A673 (cell line): Measurements from ENCODE around the gene TCHHL1. TPM values are rescaled to one million over a fixed set of nuclear protein-coding genes. Genes with fewer than 3 reads are reported as not detected.
A peak's percentile ranks its signal among the peaks of the same experiment; 100 is the strongest.

ENCODE experiments used
- BruUV-seq: library from RNA; stranded (reverse); fragments of 400-500 nt; replicated peaks from 2 replicates; lab custom pipeline; 2021; lab: Mats Ljungman, UMichigan
- CTCF ChIA-PET: fragments of 300-600 bp; sonication (Branson Sonifier 250); formaldehyde crosslinking; loops from one replicate; lab custom pipeline; 2022; ENCODE audit warnings: antibody characterized with exemption; lab: Charles Lee
- POLR2A ChIA-PET: fragments of 300-600 bp; sonication (Branson Sonifier 250); formaldehyde crosslinking; loops from one replicate; lab custom pipeline; 2022; ENCODE audit warnings: antibody characterized with exemption; ENCODE audit not compliant: low non-redundant PET; lab: Charles Lee
- DNase-seq: peaks from one replicate; pipeline ENCODE4 v3.0.0-alpha.2; 2015; ENCODE audit warnings: low spot score
- H3K27ac ChIP-seq: fragments of 200-600 bp; sonication (generic); 2 replicates; pipeline ENCODE4 v1.5.1; 2016; ENCODE audit warnings: mixed run types, low read depth, mild to moderate bottlenecking, mixed read lengths, antibody characterized with exemption, low read length; ENCODE audit not compliant: poor library complexity, severe bottlenecking
- H3K27me3 ChIP-seq: fragments of 200-600 bp; sonication (generic); replicated peaks from 2 replicates; pipeline ENCODE4 v1.6.1; 2017; ENCODE audit warnings: mixed run types, low read depth, mild to moderate bottlenecking, mixed read lengths, antibody characterized with exemption, low read length; ENCODE audit not compliant: insufficient read depth, poor library complexity
- H3K36me3 ChIP-seq: fragments of 200-600 bp; sonication (generic); 2 replicates; pipeline ENCODE4 v1.6.1; 2016; ENCODE audit warnings: mixed run types, mild to moderate bottlenecking, mixed read lengths, antibody characterized with exemption, low read length; ENCODE audit not compliant: insufficient read depth, poor library complexity, severe bottlenecking
- H3K4me1 ChIP-seq: fragments of 200-600 bp; sonication (generic); 2 replicates; pipeline ENCODE4 v1.6.1; 2017; ENCODE audit warnings: mixed run types, mild to moderate bottlenecking, mixed read lengths, antibody characterized with exemption, low read length; ENCODE audit not compliant: insufficient read depth, poor library complexity, severe bottlenecking
- H3K4me3 ChIP-seq: fragments of 200-600 bp; sonication (generic); 2 replicates; pipeline ENCODE4 v1.5.1; 2016; ENCODE audit warnings: low read depth, mixed run types, mild to moderate bottlenecking, mixed read lengths, low read length; ENCODE audit not compliant: poor library complexity, severe bottlenecking
- H3K9me3 ChIP-seq: fragments of 200-600 bp; sonication (generic); 2 replicates; pipeline ENCODE4 v1.6.1; 2016; ENCODE audit warnings: mixed run types, low read depth, mild to moderate bottlenecking, mixed read lengths, antibody characterized with exemption, low read length; ENCODE audit not compliant: poor library complexity, severe bottlenecking
- EZH2 ChIP-seq: fragments of 200-600 bp; sonication (generic); IDR thresholded peaks from 2 replicates; pipeline ENCODE4 v1.6.1; 2017; ENCODE audit warnings: borderline replicate concordance, low read depth, mild to moderate bottlenecking, mixed read lengths, antibody characterized with exemption, low read length; ENCODE audit not compliant: poor library complexity, severe bottlenecking
- intact Hi-C: fragments of 100-400 bp; cut with micrococcal nuclease; formaldehyde crosslinking; loops from one replicate; pipeline ENCODE4 v1.10.0; 2022; ENCODE audit not compliant: unreplicated experiment
- total RNA-seq: library from RNA; stranded (reverse); gene quantifications from 2 replicates; pipeline ENCODE4 v1.2.3, GENCODE V29; 2021
- TF ChIP-seq, protein P1 (sequence below): fragments of 300-800, 200-600 bp; sonication (generic); conservative IDR thresholded peaks from 2 replicates; pipeline ENCODE4 v1.5.1; 2017; ENCODE audit warnings: low read depth, mild to moderate bottlenecking, antibody characterized with exemption, low read length, moderate library complexity, mixed read lengths

Gene TCHHL1
- total RNA-seq, 1 experiment from 2014 or later, result not detected

- intact Hi-C loops, result loop anchor here (1.0 to 5.0 kb wide), 4 partner anchors 55 to 406 kb away; no protein-coding TSS in a partner anchor
- Histone ChIP-seq H3K27ac (no peak overlapping the region), H3K4me1 (peaks cover 10% of the 10 kb centered on the region), H3K36me3 (no peaks in the 10 kb centered on the region), H3K9me3 (no peaks in the 10 kb centered on the region), H3K27me3 (peaks cover 48% of the 10 kb centered on the region), H3K4me3 (no peak overlapping the region)
- peak; percentile 85 for DNase-seq
- POLR2A ChIA-PET, result no interaction called here
- CTCF ChIA-PET, result interaction anchor here (1.4 to 1.7 kb wide), 3 partner anchors 130 to 406 kb away, joined by 3 to 9 read pairs (median 9); no protein-coding TSS in a partner anchor
- no peak for TF ChIP-seq EZH2
- TF ChIP-seq, protein P1, sequence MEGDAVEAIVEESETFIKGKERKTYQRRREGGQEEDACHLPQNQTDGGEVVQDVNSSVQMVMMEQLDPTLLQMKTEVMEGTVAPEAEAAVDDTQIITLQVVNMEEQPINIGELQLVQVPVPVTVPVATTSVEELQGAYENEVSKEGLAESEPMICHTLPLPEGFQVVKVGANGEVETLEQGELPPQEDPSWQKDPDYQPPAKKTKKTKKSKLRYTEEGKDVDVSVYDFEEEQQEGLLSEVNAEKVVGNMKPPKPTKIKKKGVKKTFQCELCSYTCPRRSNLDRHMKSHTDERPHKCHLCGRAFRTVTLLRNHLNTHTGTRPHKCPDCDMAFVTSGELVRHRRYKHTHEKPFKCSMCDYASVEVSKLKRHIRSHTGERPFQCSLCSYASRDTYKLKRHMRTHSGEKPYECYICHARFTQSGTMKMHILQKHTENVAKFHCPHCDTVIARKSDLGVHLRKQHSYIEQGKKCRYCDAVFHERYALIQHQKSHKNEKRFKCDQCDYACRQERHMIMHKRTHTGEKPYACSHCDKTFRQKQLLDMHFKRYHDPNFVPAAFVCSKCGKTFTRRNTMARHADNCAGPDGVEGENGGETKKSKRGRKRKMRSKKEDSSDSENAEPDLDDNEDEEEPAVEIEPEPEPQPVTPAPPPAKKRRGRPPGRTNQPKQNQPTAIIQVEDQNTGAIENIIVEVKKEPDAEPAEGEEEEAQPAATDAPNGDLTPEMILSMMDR, result peak; percentile 95
- no TSS peak for BruUV-seq
Observed at GRCh38 chr1:152052606-152053005, 36.3 kb downstream of the TCHHL1 start.

GRCh38 chr1:152050886-152051675, 37.8 kb downstream of the TCHHL1 start:
- CTCF ChIA-PET, result no interaction called here
- H3K36me3 ChIP-seq, result no peaks in the 10 kb centered on the region
- H3K4me1 ChIP-seq, result peaks cover 15% of the 10 kb centered on the region
- no peaks in the 10 kb centered on the region for H3K9me3 ChIP-seq
- POLR2A ChIA-PET, result interaction anchor here (0.7 kb wide), 1 partner anchor 17 kb away, joined by 9 read pairs; no protein-coding TSS in a partner anchor
- TF ChIP-seq, protein P1, result no peak
- TF ChIP-seq EZH2, result no peak
- no peak overlapping the region for H3K4me3 ChIP-seq
- peaks cover 35% of the 10 kb centered on the region for H3K27me3 ChIP-seq
- no peak for DNase-seq
- no peak overlapping the region for H3K27ac ChIP-seq
- BruUV-seq, result no TSS peak
- intact Hi-C loops, result loop anchor here (5.0 kb wide), 1 partner anchor 56 kb away; no protein-coding TSS in a partner anchor

DNA sequence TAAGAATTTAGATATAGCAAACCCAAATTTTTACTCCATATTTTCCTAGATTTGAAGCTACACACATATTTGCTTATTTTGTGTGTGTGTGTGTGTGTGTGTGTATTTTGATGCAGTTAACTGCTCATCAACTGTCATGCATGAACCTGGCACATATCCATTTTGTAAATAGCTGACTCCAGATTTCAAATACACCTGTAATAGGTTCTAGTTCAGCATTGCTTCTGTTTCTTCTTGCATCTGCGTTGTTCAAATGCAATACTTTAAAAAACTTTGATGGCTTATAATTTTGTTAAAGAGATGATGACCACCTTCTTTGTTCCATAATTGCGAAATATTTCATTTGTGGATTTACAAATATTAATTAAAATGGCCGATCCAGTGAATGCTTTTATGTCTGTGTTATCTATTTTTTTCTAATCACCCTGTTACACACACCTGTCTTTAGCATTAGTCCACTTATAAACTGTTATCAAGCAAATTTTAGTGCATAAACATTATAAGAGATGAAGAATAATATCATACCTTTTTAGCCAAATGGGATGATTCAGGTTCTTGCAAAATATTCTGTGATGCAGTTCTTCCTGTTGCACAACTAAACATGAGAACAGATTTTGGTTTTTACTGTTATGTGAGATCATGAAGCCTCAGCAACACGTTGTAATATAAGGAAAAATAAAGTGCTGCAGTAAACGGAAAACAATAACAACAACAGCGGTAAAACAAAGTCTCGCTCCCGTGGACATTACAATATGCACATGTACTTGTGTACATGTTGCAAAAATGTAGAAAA, 39.4 kb downstream of the TCHHL1 start:
- ChIA-PET POLR2A (no interaction called here), CTCF (interaction anchor here (0.6 to 0.7 kb wide), 2 partner anchors 40 to 136 kb away, joined by 3 to 11 read pairs; no protein-coding TSS in a partner anchor)
- DNase-seq, result no peak
- H3K4me1 ChIP-seq, result peaks cover 15% of the 10 kb centered on the region
- no peak overlapping the region for H3K27ac ChIP-seq
- H3K27me3 ChIP-seq, result peaks cover 19% of the 10 kb centered on the region
- TF ChIP-seq, protein P1, result no peak
- TF ChIP-seq EZH2, result no peak
- no peaks in the 10 kb centered on the region for H3K36me3 ChIP-seq
- no TSS peak for BruUV-seq
- no peak overlapping the region for H3K4me3 ChIP-seq
- H3K9me3 ChIP-seq, result no peaks in the 10 kb centered on the region
- intact Hi-C loops, result loop anchor here (5.0 kb wide), 1 partner anchor 58 kb away; no protein-coding TSS in a partner anchor
